HG02840 (cell line): ENCODE measurements around the gene SLC7A6OS.
A peak's percentile ranks its signal among the peaks of the same experiment; 100 is the strongest.

Experiments used
- ATAC-seq: cut with Tn5 transposase; IDR thresholded peaks from one replicate; pipeline ENCODE4 v1.9.1; 2021; ENCODE audit warnings: mild to moderate bottlenecking, moderate library complexity, moderate number of reproducible peaks; ENCODE audit not compliant: unreplicated experiment, low FRiP score

Gene SLC7A6OS

DNA sequence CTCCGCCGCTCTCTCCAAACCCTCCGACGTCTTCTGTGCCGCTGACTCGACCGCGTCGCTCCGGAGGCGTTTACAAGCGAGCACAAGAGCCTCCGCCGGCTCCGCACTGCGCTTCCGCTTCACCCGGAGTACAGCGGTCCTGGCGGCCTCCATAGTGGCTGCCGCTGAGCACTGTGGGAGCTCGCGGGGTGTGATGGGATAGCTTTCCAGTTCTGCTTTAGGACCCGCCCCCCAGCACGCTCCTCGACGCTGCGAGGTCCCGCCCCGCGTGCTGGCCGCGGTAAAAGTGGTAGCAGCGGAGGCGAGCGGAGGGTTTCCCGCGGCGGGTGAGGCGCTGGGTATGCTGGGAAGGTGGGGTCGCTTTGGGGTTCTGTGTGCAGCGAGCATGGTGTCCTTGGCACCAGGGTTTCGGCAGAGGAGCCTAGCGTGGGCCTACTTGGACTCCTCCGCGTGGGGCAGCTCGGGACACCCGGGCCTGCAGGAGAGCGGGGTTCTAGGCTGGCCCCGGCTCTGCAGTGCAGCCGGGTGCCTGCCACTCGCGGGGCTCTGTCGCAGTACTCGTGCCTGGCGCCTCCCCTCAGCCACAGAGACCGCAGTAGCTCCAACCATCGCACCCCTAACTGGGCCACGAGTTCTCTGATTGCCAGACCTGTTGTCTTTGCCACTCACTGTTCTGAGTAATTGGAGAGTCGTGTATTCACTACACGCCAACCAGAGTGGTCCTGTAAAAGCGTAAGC, at the start of gene SLC7A6OS, which contains the start of gene PRMT7:
TSS of gene SLC7A6OS (minus strand) at position 173 of the 738 bp plus-strand sequence. CDS start at position 153, 20 bp downstream.
TSS of gene PRMT7 (plus strand) at position 246 of the 738 bp plus-strand sequence. CDS start 4,961 bp downstream, outside the sequence.
- ATAC-seq, result peak; percentile 98

DNA sequence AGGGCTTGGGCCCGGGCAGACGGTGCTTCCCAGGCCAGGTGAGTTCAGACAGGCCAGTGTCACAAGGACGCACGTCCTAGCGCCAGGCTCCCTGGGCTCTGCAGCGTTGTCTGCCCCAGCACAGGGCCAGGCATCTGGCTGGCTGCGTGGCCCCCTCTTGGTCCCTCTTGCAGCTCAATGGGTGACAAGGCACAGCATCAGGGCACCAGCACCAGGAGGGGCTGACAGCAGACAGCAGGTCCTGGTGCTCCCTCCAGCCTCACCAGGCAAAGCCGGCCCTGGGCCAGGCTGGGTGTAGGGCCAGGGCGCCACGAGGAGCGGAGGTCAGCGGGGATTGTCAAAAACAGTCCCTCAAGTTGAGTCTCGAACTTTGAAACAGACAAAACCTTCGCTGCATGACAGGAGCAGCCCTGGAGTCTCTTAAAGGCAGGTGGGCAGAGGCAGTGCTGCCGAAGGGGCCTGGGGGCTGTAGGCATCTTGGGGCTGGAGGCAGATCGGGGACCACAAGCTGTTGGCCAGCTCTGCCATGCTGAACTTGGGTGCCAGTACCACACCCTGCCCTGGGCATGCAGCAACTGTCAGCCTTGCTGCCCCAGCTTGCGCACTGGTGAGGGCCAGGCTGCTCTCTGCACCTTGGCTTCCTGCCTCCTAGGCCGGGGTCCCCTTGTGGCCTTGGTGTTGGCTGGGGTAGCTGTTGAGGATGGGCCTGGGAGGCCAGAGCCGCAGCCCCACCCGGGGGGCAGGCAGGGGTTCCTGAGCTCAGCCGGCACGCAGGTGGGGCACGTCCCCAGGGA, 48.8 kb upstream of the SLC7A6OS start:
- no peak for ATAC-seq

DNA sequence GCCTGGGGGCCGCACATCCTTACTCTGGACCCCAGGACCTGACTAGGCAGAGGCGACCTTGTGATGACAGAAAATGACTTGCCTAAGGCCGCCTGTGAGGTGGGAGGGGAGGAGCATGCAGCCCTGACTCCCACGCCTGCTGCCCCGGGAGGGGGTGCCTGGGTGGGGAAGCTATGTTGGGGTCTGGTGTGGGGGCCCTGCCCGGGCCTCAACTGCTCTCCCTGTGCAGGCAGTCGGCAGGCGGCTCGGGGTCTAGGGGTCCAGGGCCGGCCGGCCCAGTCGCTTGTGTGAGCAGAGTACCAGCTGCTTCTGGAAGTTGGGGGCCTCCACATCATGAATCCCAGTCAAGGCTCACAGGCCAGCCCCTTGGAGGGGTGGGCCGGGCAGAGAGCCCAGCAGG, 48.2 kb upstream of the SLC7A6OS start:
- ATAC-seq, result no peak

DNA sequence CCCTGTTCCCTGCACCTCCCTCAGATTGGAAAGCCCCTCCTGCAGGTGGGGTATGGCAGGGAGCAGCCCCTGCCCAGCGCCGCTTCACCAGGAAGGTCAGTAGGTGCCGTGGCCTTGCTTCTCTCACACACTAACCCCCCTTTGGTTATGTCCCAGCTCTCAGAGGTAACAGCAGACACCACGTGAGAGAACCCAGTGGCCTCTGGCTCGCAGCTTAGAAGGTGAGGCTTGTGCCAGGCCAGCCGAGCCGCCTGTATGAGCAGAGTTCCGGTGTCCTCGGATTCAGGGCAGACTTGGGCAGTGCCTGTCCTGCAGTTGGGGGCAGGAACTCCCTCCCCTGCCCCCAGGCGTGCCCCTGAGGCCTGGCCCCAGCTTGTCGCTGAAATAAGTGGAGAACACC, 47.2 kb upstream of the SLC7A6OS start:
- no peak for ATAC-seq

DNA sequence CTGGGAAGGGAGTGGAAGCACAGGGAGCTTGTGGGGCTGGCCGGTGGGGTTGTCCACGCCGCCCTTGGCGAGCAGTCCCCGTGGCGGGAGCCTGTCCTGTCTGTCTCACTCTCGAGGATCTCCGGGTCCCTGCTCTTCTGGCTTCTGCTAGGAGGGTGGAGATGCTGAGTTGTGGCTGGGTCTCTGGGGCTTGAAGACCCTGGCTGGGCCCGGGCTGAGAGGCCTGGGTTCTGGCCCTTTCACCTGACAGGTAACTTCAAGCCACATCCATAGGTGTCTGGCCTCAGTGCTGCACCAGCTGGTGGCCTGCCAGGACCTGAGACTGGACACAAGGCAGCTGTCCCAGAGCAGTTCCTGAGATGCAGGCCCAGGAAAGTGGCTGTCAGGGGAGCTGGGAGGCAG, 46.8 kb upstream of the SLC7A6OS start:
- ATAC-seq, result no peak

DNA sequence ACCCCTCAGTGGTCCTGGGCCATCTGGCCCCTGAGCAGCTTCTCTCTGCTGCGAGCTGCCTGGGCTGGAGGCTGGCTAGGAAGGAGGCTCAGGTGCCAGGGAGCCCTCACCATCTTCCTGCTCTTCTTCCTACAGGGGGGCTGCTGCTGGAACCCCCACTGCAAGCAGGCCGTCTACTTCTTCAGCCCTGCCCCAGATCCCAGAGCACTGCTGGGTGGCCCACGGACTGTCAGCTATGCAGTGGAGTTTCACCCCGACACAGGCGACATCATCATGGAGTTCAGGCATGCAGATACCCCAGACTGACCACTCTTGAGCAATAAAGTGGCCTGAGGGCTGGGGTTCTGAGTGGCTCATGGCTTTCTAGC, 46.2 kb upstream of the SLC7A6OS start:
- ATAC-seq, result no peak

DNA sequence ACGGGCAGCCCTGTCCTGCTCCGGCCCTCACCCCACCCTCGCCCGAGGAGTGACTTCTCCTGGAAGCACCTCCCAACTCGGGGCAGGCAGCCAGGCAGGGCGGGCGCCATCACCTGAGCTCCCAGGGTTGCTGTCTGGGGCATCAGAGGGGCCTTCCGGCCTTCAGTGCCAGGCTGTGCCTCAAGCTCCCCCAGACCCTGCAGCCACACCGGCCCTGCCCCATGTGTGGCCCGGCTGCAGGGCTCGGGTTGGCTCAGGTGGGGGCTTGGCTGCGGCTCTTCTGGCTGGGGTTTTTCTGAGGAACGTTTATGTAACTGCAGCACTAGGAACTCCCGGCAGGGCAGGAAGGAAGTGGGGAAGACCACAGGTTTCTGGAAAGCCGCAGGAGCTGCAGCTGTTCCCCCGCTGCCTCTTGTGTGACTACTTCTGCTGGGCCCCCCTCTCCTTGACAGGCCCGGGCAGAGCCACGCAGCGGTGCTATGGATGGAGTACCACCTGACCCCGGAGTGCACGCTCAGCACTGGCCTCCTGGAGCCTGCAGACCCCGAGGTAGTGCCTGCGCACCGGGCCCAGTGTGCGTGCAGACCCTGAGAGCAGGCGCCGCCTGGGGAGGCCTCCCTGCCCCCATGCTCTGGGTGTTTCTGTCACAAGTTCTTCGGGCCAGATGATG, 45.6 kb upstream of the SLC7A6OS start:
- ATAC-seq, result peak; percentile 70

DNA sequence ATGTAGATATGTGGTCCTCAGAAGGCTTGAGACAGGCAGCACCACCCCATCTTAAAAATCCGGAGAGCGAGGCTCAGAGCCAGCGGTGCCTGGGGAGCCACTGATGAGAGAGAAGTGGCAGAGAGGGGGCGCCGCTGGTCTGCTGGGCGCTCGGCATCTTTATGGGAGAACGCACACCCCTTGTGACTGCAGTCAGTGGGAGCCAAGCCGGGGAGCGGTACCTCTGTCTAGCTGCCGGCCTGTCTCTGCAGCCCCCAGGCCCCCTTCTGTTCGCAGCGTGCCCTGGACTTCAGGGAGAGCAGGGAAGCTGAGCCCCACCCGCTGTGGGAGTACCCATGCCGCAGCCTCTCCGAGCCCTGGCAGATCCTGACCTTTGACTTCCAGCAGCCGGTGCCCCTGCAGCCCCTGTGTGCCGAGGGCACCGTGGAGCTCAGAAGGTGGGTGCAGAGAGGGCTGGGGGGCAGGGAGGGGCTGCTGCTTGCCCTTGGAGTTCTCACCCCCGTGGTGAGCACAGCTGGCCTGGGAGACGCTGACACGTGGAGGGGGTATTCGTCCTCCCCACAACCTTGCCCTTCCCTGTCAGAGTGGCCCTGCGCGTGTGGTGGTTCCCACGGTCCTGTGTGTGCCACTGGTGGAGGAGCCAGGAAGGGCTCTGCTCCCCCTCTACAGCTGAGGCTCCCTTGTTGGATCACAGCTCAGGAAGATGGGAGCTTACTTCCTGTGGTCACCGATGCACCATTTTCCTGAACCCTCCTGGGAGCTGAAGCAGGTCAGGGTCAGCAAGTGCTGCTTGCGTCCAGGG, 44.9 kb upstream of the SLC7A6OS start:
- ATAC-seq, result no peak

DNA sequence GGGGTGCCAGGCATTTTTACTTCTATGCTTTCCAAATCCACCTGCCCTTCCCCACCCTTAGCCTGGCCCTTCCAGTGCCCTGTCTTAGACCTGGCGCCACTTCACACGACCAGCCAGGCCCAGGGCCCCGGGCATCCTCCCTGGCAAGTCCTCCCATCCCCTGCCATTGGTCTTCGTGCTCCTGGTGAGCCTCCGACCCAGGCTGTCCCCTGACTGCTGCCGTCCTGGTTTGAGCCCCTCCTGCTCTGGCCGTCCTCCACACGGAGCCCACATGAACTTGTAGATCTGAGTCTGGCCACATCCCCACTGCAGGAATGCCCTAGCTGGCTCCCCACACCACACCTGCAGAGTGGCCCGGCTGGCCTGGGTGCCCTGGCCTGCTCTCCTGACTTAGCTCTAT, 44.1 kb upstream of the SLC7A6OS start:
- no peak for ATAC-seq

DNA sequence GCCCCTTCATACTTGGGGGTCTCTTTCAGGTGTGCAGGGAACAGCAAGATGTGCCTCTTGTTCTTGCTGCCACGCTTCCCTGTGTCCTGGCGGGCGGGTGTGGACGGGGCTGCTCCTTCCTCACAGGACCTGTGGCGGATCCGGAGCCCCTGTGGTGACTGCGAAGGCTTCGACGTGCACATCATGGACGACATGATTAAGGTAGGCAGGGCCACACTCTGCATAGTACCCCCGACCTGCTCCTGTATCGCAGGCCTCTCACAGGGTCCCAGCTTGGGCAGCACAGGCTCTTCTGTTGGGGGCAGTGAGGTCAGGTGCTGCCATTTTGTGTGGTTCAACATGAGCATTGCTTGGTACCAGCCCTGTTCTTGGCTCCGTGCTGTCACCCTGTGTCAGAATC, 42.6 kb upstream of the SLC7A6OS start:
- no peak for ATAC-seq

DNA sequence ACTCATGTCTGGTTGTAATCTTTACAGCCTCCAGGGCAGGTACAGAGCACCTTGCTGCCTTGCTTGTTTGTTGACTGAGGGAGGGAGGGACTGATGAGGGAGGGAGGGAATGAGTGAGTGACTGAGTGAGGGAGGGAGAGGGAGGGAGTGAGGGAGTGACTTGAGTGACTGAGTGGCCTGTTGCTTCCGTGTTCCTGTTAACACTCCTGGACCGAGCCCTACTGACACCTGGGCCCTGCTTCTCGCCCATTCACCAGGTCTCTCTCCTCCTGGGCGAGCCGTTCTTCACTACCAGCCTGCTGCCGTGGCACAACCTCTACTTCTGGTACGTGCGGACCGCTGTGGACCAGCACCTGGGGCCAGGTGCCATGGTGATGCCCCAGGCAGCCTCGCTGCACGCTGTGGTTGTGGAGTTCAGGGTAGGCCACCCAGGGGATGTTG, 41.3 kb upstream of the SLC7A6OS start:
- ATAC-seq, result no peak

DNA sequence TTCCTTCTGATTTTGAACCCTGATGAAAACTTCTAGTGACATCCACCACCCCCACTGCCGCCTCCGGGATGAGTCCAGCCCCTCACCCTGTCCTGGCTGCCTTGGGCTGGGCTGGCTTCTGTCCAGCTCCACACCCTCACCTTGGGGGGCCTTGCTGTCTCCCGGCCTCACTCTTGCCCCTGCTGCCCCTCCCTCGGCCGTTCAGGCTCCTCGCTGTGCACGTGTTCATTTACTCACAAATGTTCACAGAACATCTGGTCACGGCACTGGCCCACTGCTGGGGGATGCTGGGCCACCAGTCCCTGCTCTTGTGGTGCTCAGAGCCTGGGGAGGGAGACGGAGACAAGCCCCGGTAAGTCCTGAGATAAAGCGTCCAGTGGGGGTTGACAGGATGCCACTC, 40.7 kb upstream of the SLC7A6OS start:
- no peak for ATAC-seq

DNA sequence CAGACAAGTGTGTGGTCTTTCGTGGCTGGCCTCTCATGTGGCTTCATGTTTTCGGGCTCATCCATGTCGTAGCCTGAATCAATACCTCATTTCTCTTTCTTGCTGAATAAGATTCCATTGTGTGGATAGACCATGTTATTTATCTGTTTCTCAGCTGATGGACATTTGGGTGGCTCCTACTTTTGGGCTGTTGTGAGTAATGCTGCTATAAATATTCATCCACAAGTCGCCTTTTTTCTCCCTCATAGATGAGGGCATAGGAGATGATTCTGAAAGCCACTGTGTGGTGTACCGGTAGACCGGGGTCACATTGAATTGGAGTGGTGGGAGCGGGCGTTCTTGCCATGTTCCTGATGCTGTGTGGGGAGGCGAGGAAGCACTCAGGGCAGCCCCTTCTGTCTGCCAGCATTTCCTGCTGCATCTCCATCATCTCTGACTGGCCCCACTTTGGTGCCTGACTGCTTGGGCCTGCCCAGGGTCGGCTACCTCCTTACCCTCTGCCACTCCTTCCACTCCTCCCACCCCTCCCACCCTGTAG, 40.1 kb upstream of the SLC7A6OS start:
- no peak for ATAC-seq

DNA sequence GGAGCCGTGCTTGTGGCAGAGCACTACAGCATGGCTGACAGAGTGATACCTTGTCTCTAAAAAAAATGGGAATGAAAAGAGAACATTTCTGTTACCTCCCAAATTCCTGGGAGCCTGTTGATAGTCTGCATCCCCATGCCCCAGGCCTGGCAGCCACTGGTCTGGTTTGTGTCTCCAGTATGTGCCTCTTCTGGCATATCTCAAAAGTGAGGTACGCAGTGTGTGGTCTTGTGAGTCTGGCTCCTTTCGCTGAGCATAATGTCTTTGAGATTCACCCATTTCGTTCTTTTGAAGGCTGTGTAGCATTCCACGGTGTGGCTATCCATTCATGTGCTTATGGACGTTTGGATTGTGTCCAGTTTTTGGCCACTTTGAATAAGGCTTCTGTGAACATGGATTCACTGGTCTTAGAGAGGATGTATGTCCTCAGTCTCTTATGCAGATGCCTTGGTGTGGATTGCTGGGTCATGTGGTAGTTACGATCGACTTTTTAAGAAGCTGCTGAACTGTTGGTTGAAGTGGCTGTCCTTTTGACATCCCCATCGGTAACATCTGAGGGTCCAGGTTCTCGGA, 39.2 kb upstream of the SLC7A6OS start:
- ATAC-seq, result no peak

DNA sequence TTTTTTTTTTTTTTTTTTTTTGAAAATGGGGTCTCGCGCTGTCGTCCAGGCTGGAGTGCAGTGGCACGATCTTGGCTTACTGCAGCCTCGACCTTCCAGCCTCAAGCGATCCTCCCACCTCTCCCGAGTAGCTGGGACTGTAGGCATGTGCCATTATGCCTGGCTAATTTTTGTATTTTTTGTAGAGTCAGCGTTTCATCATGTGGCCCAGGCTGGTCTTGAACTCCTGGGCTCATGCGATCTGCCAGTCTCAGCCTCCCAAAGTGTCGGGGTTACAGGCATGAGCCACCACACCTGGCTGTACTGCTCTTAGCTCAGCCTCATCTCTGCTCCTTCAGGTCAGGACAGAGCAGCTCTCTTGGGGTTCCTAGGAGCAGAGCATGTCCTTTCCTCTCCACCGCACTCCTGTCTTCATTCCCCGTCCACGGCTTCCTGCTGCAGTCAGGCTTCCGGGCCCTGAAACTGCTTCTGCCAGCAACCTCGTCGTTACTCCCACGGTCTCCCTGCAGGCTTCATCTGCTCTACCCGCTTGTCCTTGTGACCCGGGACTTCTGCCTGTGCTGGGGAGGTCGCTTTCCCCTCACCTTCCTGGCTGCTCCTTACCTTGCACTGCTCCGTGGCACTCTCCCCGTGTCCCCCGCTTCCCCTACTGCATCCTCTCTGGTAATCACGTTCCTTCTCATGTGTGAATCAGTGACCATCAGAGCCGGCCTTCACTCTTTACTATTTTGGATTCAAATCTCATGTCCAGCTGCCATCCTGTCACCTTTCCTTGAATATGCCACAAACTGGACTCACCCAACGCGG, 38.1 kb upstream of the SLC7A6OS start:
- ATAC-seq, result no peak

DNA sequence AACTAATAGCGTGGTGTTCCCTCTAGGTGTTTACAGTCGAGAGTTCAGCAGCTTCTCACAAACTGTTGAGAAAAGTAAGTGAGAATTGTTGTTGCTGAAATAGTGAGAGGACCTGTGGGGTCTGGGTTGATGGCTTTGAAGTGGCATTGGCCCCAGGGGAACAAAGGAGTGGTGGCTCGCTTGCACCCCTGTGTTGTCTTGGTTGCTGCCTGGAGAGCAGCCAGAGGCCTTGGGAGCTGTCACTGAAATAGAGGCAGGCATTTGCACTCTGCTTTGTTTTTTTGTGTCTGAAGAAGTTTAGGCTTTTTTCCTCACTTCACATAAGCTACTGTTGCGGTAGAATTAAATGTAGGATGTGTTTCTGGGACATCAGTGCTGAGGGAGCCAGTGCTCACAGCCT, 36.9 kb upstream of the SLC7A6OS start:
- no peak for ATAC-seq

DNA sequence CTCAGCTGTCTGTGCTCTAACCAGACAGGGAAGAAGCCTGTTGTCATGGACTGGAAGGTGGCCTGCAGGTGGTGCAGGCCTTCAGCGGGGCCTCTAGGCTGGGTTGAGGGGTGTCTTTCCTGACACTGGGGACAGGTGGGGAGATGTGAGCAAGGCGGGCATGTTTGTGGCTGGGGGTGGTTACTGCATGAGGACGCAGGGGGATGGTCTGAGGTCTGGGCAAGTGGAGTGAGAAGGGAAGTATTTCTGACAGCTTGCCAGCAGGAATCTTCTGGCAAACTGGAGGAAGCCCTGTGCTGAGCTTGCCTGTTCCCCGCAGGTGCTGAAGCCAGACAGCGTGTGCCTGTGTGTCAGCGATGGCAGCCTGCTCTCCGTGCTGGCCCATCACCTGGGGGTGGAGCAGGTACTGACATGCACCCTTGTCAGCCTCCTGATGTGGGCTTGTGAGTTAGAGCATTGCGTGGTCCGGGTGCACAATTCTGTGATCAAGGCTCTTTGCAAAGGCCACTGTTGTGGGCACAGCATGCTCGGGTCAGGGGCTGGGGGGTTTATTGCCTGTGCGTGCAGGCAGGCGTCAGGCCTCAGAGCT, 36.2 kb upstream of the SLC7A6OS start:
- no peak for ATAC-seq

DNA sequence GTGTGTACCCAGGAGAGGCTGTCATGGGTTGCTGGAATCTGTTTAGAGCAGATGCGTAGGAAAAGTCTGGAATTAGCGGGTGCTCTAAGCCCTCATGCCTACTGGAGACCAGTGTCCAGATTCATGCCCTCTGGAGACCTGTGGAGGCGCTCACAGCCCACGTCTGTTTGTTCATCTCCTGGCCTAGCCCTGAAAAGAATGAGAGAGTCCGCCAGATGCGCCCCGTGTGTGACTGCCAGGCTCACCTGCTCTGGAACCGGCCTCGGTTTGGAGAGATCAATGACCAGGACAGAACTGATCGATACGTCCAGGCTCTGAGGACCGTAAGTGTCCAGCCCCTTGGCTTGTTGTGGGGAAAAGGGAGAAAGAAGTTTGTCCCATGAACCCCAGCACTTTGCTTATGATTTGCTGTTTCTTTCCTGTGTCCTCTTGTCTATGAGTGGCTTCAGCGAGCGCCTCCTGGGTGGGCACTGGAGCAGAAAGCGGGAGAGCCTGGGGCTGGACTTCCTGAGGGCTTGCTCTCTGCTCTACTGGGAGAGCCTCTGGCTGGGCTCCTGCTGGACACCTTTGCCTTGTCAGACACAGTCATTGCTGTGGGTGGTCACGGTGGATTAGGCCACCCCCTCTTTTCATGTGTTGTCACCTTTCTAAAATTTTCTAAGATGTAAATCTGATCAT, 35.4 kb upstream of the SLC7A6OS start:
- ATAC-seq, result no peak
